Activated CD4-positive, alpha-beta T cell treated with anti-CD3 and anti-CD28 coated beads, Interleukin-2, amount 10 ng/mL, durations not matched to agents 7 days and 5 days (primary cell): Measurements from ENCODE around the gene ITPKB. TPM values are rescaled to one million over a fixed set of nuclear protein-coding genes. Genes with fewer than 3 reads are reported as not detected.

Experiments used
- CTCF ChIA-PET: fragments of 350-600 bp; sonication (Branson Sonifier 250); formaldehyde crosslinking; loops from one replicate; lab custom pipeline; 2021; ENCODE audit warnings: antibody characterized with exemption; lab: Charles Lee
- POLR2A ChIA-PET: fragments of 350-600 bp; sonication (Branson Sonifier 250); formaldehyde crosslinking; loops from one replicate; lab custom pipeline; 2021; ENCODE audit warnings: antibody characterized with exemption; lab: Charles Lee
- DNase-seq: peaks from one replicate; pipeline ENCODE4 v3.0.0-alpha.2; 2020
- H3K27ac Mint-ChIP-seq: one replicate; pipeline ENCODE4 v1.8.0; 2021; ENCODE audit warnings: mild to moderate bottlenecking, moderate library complexity, mixed read lengths
- H3K27me3 Mint-ChIP-seq: one replicate; pipeline ENCODE4 v1.8.0; 2021; ENCODE audit warnings: mixed read lengths
- H3K36me3 Mint-ChIP-seq: one replicate; pipeline ENCODE4 v1.8.0; 2021; ENCODE audit warnings: low read depth, mixed read lengths
- H3K4me1 Mint-ChIP-seq: one replicate; pipeline ENCODE4 v1.8.0; 2021; ENCODE audit warnings: mixed read lengths
- H3K4me3 Mint-ChIP-seq: one replicate; pipeline ENCODE4 v1.8.0; 2021; ENCODE audit warnings: mild to moderate bottlenecking, moderate library complexity, mixed read lengths
- H3K9me3 Mint-ChIP-seq: one replicate; pipeline ENCODE4 v1.8.0; 2021; ENCODE audit warnings: mixed read lengths
- total RNA-seq, 2 experiments: library from RNA; stranded (reverse); gene quantifications; one replicate each; pipeline ENCODE4 v1.2.3, GENCODE V29; 2021

The ITPKB gene
- total RNA-seq = 10 to 100 TPM; 61.1 to 64.0 TPM

- POLR2A ChIA-PET = interaction anchor here (0.6 to 0.7 kb wide), 2 partner anchors 229 to 1271 kb away, joined by 3 to 4 read pairs; no protein-coding TSS in a partner anchor
These were observed at the start of gene ITPKB for GRCh38 chr1:226738995-226739695. ITPKB (minus strand) TSS chr1:226739282; CDS start chr1:226737458, 1,824 bp downstream.

GRCh38 chr1:226787638-226788037 lies 48.6 kb upstream of the ITPKB start:
- CTCF ChIA-PET = no interaction called here
- POLR2A ChIA-PET = no interaction called here
- Mint-ChIP-seq H3K4me1 (peaks cover 4% of the 10 kb centered on the region), H3K27ac (no peak overlapping the region), H3K9me3 (no peaks in the 10 kb centered on the region), H3K27me3 (peaks cover 9% of the 10 kb centered on the region), H3K4me3 (no peak overlapping the region), H3K36me3 (no peaks in the 10 kb centered on the region)
- no peak for DNase-seq

More at GRCh38 chr1:226738995-226739695, at the start of gene ITPKB:
- peak; percentile 80 for DNase-seq
- Mint-ChIP-seq H3K36me3 (peaks cover 34% of the 10 kb centered on the region), H3K27ac (peak within 1 kb of the TSS; percentile 90), H3K4me3 (peak within 1 kb of the TSS; percentile 87), H3K4me1 (peaks cover 36% of the 10 kb centered on the region), H3K27me3 (no peaks in the 10 kb centered on the region), H3K9me3 (peaks cover 7% of the 10 kb centered on the region)
- CTCF ChIA-PET = interaction anchor here (0.8 to 1.6 kb wide), 3 partner anchors 10 to 89 kb away, joined by 3 to 6 read pairs (median 4); no protein-coding TSS in a partner anchor

- no peaks in the 10 kb centered on the region for H3K36me3 Mint-ChIP-seq
- ChIA-PET CTCF (no interaction called here), POLR2A (no interaction called here)
- H3K27me3 Mint-ChIP-seq = peaks cover 7% of the 10 kb centered on the region
- H3K9me3 Mint-ChIP-seq = no peaks in the 10 kb centered on the region
- H3K27ac Mint-ChIP-seq = no peak overlapping the region
- H3K4me1 Mint-ChIP-seq = peaks cover 4% of the 10 kb centered on the region
- H3K4me3 Mint-ChIP-seq = no peak overlapping the region
- DNase-seq = no peak
These were observed 48.0 kb upstream of the ITPKB start for GRCh38 chr1:226787071-226787470.

- peaks cover 4% of the 10 kb centered on the region for H3K4me1 Mint-ChIP-seq
- POLR2A ChIA-PET = no interaction called here
These were observed 47.5 kb upstream of the ITPKB start for GRCh38 chr1:226786550-226786949.

GRCh38 chr1:226785805-226786204 lies 46.7 kb upstream of the ITPKB start:
- H3K36me3 Mint-ChIP-seq = no peaks in the 10 kb centered on the region
- no peak overlapping the region for H3K27ac Mint-ChIP-seq
- peaks cover 7% of the 10 kb centered on the region for H3K27me3 Mint-ChIP-seq
- POLR2A ChIA-PET = no interaction called here
- no peaks in the 10 kb centered on the region for H3K9me3 Mint-ChIP-seq
- CTCF ChIA-PET = interaction anchor here (0.6 to 1.5 kb wide), 3 partner anchors 14 to 37 kb away, joined by 3 to 5 read pairs (median 4); no protein-coding TSS in a partner anchor
- DNase-seq = no peak
- H3K4me3 Mint-ChIP-seq = no peak overlapping the region
- H3K4me1 Mint-ChIP-seq = peaks cover 4% of the 10 kb centered on the region

More at GRCh38 chr1:226786550-226786949, 47.5 kb upstream of the ITPKB start:
- no peak for DNase-seq
- CTCF ChIA-PET = interaction anchor here (0.6 kb wide), 1 partner anchor 171 kb away, joined by 3 read pairs; no protein-coding TSS in a partner anchor
- peaks cover 7% of the 10 kb centered on the region for H3K27me3 Mint-ChIP-seq
- H3K4me3 Mint-ChIP-seq = no peak overlapping the region
- no peaks in the 10 kb centered on the region for H3K9me3 Mint-ChIP-seq
- no peak overlapping the region for H3K27ac Mint-ChIP-seq
- H3K36me3 Mint-ChIP-seq = no peaks in the 10 kb centered on the region

- ChIA-PET CTCF (interaction anchor here (0.7 to 1.5 kb wide), 4 partner anchors 9 to 24 kb away, joined by 3 to 5 read pairs (median 4); no protein-coding TSS in a partner anchor), POLR2A (no interaction called here)
- H3K27me3 Mint-ChIP-seq = peaks cover 2% of the 10 kb centered on the region
- H3K4me3 Mint-ChIP-seq = no peak overlapping the region
- no peaks in the 10 kb centered on the region for H3K9me3 Mint-ChIP-seq
- H3K4me1 Mint-ChIP-seq = peaks cover 2% of the 10 kb centered on the region
- DNase-seq = no peak
- no peaks in the 10 kb centered on the region for H3K36me3 Mint-ChIP-seq
- H3K27ac Mint-ChIP-seq = no peak overlapping the region
These were observed 45.3 kb upstream of the ITPKB start for GRCh38 chr1:226784081-226785049.

- no peaks in the 10 kb centered on the region for H3K4me1 Mint-ChIP-seq
- ChIA-PET CTCF (interaction anchor here (0.7 to 1.5 kb wide), 3 partner anchors 11 to 25 kb away, joined by 3 to 5 read pairs (median 3); no protein-coding TSS in a partner anchor), POLR2A (no interaction called here)
- H3K27ac Mint-ChIP-seq = no peak overlapping the region
- no peak for DNase-seq
- H3K4me3 Mint-ChIP-seq = no peak overlapping the region
- H3K27me3 Mint-ChIP-seq = no peaks in the 10 kb centered on the region
- H3K36me3 Mint-ChIP-seq = no peaks in the 10 kb centered on the region
- H3K9me3 Mint-ChIP-seq = no peaks in the 10 kb centered on the region
These were observed 43.9 kb upstream of the ITPKB start for GRCh38 chr1:226782845-226783601.

- Mint-ChIP-seq H3K4me3 (no peak overlapping the region), H3K9me3 (no peaks in the 10 kb centered on the region), H3K4me1 (no peaks in the 10 kb centered on the region), H3K27me3 (no peaks in the 10 kb centered on the region), H3K27ac (no peak overlapping the region), H3K36me3 (no peaks in the 10 kb centered on the region)
- ChIA-PET CTCF (no interaction called here), POLR2A (no interaction called here)
- no peak for DNase-seq
These were observed 43.0 kb upstream of the ITPKB start for GRCh38 chr1:226781937-226782609.

- Mint-ChIP-seq H3K36me3 (no peaks in the 10 kb centered on the region), H3K4me1 (no peaks in the 10 kb centered on the region), H3K27ac (no peak overlapping the region), H3K9me3 (no peaks in the 10 kb centered on the region), H3K4me3 (no peak overlapping the region), H3K27me3 (no peaks in the 10 kb centered on the region)
- ChIA-PET CTCF (interaction anchor here (1.2 kb wide), 1 partner anchor 12 kb away, joined by 3 read pairs; no protein-coding TSS in a partner anchor), POLR2A (no interaction called here)
- DNase-seq = no peak
These were observed 40.5 kb upstream of the ITPKB start for GRCh38 chr1:226779561-226779960.

GRCh38 chr1:226778657-226779058 lies 39.6 kb upstream of the ITPKB start:
- Mint-ChIP-seq H3K4me3 (no peak overlapping the region), H3K27me3 (no peaks in the 10 kb centered on the region), H3K27ac (no peak overlapping the region), H3K9me3 (no peaks in the 10 kb centered on the region), H3K36me3 (no peaks in the 10 kb centered on the region), H3K4me1 (no peaks in the 10 kb centered on the region)
- POLR2A ChIA-PET = no interaction called here
- CTCF ChIA-PET = interaction anchor here (1.1 to 1.2 kb wide), 2 partner anchors 15 to 27 kb away, joined by 3 to 5 read pairs; no protein-coding TSS in a partner anchor
- DNase-seq = no peak

GRCh38 chr1:226776975-226777374 lies 37.9 kb upstream of the ITPKB start:
- no peak for DNase-seq
- CTCF ChIA-PET = no interaction called here
- no peaks in the 10 kb centered on the region for H3K36me3 Mint-ChIP-seq
- H3K4me3 Mint-ChIP-seq = no peak overlapping the region
- peaks cover 5% of the 10 kb centered on the region for H3K4me1 Mint-ChIP-seq
- H3K27ac Mint-ChIP-seq = no peak overlapping the region
- H3K27me3 Mint-ChIP-seq = no peaks in the 10 kb centered on the region
- no peaks in the 10 kb centered on the region for H3K9me3 Mint-ChIP-seq
- POLR2A ChIA-PET = no interaction called here
